Activated CD8-positive, alpha-beta memory T cell treated with anti-CD3 and anti-CD28 coated beads for 1 hour (primary cell): ENCODE results near the gene ADAT3.
"Not testable (repeated sequence)": the region's sequence is repeated elsewhere in the genome, so short reads cannot be mapped to it uniquely, and the experiment has no call there.

Source experiments
- DNase-seq, 2 donors: peaks; one replicate each; pipeline ENCODE4 v3.0.0-alpha.2; 2020; ENCODE audit warnings: low read depth in 1 of 2; ENCODE audit errors: extremely low read depth in 1 of 2

The ADAT3 gene

GRCh38 chr19:1866693-1867348 is 38.4 kb upstream of the ADAT3 start:
- no peak for DNase-seq

- DNase-seq, result no peak
Measured at GRCh38 chr19:1867349-1867724, 37.9 kb upstream of the ADAT3 start.

GRCh38 chr19:1868971-1869370 is 36.2 kb upstream of the ADAT3 start:
- no peak for DNase-seq

GRCh38 chr19:1871140-1871597 is 34.0 kb upstream of the ADAT3 start:
- no peak for DNase-seq

GRCh38 chr19:1871630-1872029 is 33.6 kb upstream of the ADAT3 start:
- DNase-seq, result no peak

- DNase-seq, result no peak
Measured at GRCh38 chr19:1872807-1873523, 32.2 kb upstream of the ADAT3 start.

- DNase-seq, result no peak
Measured at GRCh38 chr19:1873524-1874473, 31.4 kb upstream of the ADAT3 start.

GRCh38 chr19:1874554-1875185 is 30.5 kb upstream of the ADAT3 start:
- no peak for DNase-seq

- not testable (repeated sequence) for DNase-seq
Measured at GRCh38 chr19:1875265-1875645, 29.9 kb upstream of the ADAT3 start.

- peak in 1 of 2 donors; percentile 77 for DNase-seq
Measured at GRCh38 chr19:1875646-1876495, 29.3 kb upstream of the ADAT3 start.

- DNase-seq, result not testable (repeated sequence)
Measured at GRCh38 chr19:1876496-1877279, 28.5 kb upstream of the ADAT3 start.

- not testable (repeated sequence) for DNase-seq
Measured at GRCh38 chr19:1877280-1877660, 27.9 kb upstream of the ADAT3 start.

- DNase-seq, result not testable (repeated sequence)
Measured at GRCh38 chr19:1878583-1878982, 26.6 kb upstream of the ADAT3 start.

- DNase-seq, result not testable (repeated sequence)
Measured at GRCh38 chr19:1879982-1880381, 25.2 kb upstream of the ADAT3 start.

GRCh38 chr19:1880611-1881392 is 24.4 kb upstream of the ADAT3 start:
- DNase-seq, result no peak

GRCh38 chr19:1881393-1882088 is 23.7 kb upstream of the ADAT3 start:
- DNase-seq, result not testable (repeated sequence)

- peak; percentile 58 to 76 for DNase-seq
Measured at GRCh38 chr19:1882089-1882785, 23.0 kb upstream of the ADAT3 start.
